ENCODE measurements around the gene SMARCD3.

DNA sequence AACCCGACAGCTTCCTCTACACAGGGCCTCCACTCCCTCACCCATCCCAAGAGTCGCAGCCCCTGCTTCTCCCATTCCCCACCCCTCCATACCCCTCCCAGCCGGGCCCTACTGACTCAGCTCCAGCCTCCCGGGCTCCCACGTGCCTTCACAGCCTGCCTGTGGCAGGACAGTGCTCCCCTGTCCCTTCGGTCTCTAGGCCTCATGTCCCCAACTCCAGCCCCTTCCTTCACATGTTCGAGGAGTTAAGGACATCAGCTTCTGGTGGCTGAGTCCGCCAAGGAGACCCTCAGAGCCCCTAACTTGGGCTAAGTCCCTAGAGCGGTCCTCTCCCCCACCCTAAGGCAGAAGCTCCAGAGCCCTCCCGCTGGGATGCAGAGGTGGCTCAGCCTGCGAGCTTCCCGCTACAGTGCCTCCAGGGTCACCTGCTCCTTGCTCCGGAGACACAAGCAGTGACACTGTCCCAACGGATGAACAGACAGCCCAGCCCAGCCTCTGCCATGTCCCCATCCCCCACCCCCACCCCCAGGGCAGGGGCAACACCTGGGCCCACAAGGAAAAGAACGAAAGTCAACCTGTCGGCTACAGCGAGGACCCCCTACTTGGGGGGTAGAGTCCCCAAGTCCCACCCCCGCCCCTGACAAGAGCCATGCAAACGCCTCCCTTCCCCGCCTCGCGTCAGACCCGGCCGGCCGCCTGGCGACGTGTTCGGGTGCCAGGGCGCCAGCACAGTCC lies 716 bp downstream of the SMARCD3 start:
- TF ChIP-seq POLR2A (IDR thresholded peaks at IDR 0.05) (no peak), CTCF (IDR thresholded peaks at IDR 0.05) (no peak), EP300 (IDR thresholded peaks at IDR 0.05) (no peak), POLR2AphosphoS5 (IDR thresholded peaks at IDR 0.05) (no peak)
